Right atrium auricular region (tissue), 2 donors: Measurements from ENCODE around the gene KRI1. TPM values are rescaled to one million over a fixed set of nuclear protein-coding genes. Genes with fewer than 3 reads are reported as not detected.
A peak's percentile ranks its signal among the peaks of the same experiment; 100 is the strongest.

ENCODE experiments used
- DNase-seq: peaks from one replicate; pipeline ENCODE4 v3.0.0-alpha.2; 2019; ENCODE audit warnings: low spot score
- H3K27ac ChIP-seq, 2 donors: fragments of 200-600 bp; sonication (generic); 1 replicate in 1 of 2; 2 replicates in 1 of 2; pipeline ENCODE4 v1.5.1; 2016 to 2019
- H3K27me3 ChIP-seq, 2 donors: fragments of 200-600 bp; sonication (generic); one replicate each; pipeline versions ENCODE4 v1.5.1 to v1.6.0; 2017 to 2019
- H3K36me3 ChIP-seq: fragments of 200-600 bp; sonication (generic); one replicate; pipeline ENCODE4 v1.5.1; 2016
- H3K4me1 ChIP-seq, 2 donors: fragments of 200-600 bp; sonication (generic); one replicate each; pipeline versions ENCODE4 v1.5.1 to v1.6.0; 2017 to 2019
- H3K4me3 ChIP-seq, 2 donors: fragments of 200-600 bp; sonication (generic); 1 replicate in 1 of 2; 2 replicates in 1 of 2; pipeline ENCODE4 v1.5.1; 2017 to 2019; ENCODE audit warnings: mild to moderate bottlenecking in 1 of 2, moderate library complexity in 1 of 2
- H3K9me3 ChIP-seq, 2 donors: fragments of 200-600 bp; sonication (generic); one replicate each; pipeline ENCODE4 v1.5.1; 2019
- total RNA-seq, 2 donors: library from RNA; depleted of rRNA; stranded (reverse); fragments of >200 nt; gene quantifications; one replicate each; pipeline ENCODE4 v1.1.0, GENCODE V29; 2016
- TF ChIP-seq, protein P1 (sequence below), 2 donors: fragments of 200-600 bp; sonication (generic); IDR thresholded peaks; one replicate each; pipeline ENCODE4 v1.5.1; 2019; ENCODE audit warnings: antibody characterized with exemption in 2 of 2

Gene KRI1
- total RNA-seq, 2 donors from 2014 or later: 9.6 to 10.3 TPM

DNA sequence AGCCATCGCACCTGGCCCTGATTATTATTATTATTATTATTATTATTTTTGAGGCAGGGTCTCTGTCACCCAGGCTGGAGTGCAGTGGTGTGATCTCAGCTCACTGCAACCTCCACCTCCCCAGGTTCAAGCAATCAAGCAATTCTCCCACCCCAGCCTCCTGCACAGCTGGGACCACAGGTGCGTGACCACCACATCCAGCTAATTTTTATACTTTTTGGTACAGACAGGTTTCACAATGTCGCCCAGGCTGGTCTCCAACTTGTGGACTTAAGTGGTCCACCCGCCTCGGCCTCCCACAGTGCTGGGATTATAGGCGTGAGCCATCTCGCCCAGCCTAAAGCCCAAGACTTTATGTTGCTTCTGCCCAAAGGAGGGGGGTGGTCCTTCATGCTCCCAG, 27.3 kb upstream of the KRI1 start:
- H3K27ac ChIP-seq: peak overlapping the region in 1 of 2 donors; percentile 13
- H3K36me3 ChIP-seq: no peaks in the 10 kb centered on the region
- H3K27me3 ChIP-seq: no peaks in the 10 kb centered on the region
- H3K4me1 ChIP-seq: peaks cover 0 to 14% of the 10 kb centered on the region in 2 donors
- no peak for DNase-seq
- no peak overlapping the region for H3K4me3 ChIP-seq
- no peaks in the 10 kb centered on the region for H3K9me3 ChIP-seq
- TF ChIP-seq, protein P1, sequence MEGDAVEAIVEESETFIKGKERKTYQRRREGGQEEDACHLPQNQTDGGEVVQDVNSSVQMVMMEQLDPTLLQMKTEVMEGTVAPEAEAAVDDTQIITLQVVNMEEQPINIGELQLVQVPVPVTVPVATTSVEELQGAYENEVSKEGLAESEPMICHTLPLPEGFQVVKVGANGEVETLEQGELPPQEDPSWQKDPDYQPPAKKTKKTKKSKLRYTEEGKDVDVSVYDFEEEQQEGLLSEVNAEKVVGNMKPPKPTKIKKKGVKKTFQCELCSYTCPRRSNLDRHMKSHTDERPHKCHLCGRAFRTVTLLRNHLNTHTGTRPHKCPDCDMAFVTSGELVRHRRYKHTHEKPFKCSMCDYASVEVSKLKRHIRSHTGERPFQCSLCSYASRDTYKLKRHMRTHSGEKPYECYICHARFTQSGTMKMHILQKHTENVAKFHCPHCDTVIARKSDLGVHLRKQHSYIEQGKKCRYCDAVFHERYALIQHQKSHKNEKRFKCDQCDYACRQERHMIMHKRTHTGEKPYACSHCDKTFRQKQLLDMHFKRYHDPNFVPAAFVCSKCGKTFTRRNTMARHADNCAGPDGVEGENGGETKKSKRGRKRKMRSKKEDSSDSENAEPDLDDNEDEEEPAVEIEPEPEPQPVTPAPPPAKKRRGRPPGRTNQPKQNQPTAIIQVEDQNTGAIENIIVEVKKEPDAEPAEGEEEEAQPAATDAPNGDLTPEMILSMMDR (IDR thresholded peaks at IDR 0.05): no peak

DNA sequence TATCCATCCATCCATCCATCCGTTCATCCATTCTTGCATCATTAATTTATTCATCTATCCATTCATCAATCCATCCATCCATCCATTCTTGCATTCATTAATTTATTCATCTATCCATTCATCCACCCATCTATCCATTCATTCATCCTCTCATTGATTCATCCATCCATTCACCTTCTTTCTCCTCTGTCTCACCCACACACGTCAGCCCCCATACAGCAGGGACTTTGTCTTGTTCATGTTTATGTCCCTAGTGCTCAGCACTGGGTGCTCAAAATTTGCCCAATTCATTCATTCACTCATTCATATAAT, 22.0 kb upstream of the KRI1 start:
- TF ChIP-seq, protein P1 (IDR thresholded peaks at IDR 0.05): no peak

DNA sequence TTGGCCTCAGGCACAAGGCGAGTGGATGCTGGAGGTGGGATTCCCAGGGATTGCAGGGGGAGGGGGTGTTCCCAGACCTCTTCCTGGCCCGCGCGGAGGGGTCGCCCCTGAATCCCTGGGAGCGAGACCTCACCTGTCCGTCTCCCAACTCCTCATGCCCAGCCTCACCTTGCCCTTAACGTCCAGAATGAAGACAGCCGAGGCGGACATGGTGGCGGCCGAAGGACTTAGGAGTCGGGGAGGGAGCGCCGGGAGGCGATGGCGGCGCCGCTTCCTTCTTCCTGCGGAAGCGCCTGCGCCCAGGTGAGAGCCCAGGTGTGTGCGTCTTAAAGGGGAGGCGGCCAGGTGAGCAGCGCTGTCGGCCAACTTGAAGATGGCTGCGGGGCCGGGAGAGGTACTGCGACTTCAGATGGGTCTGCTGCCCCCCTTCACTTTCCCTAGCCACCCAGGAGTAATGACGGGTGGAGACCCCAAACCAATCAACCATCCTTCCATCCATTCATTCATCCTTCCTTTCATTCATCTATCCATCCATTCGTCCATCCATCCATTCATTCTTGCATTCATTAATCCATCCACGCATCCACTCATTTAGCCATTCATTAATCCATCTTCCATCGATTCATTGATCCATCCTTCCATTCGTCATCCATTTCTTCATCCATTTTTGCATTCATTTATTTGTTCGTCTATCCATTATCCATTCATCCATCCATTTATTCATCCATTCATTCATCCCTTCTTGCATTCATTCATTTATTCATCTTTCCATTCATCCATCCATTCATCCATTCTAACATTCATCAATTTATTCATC, 21.4 kb upstream of the KRI1 start, which contains the start of gene AP1M2:
AP1M2 (minus strand) TSS at position 291 of the 817 bp plus-strand sequence; CDS start at position 210, 81 bp downstream.
- no peak within 1 kb of the TSS for H3K4me3 ChIP-seq
- no peak for DNase-seq
- H3K27me3 ChIP-seq: peaks cover 0 to 4% of the 10 kb centered on the region in 2 donors
- no peaks in the 10 kb centered on the region for H3K9me3 ChIP-seq
- H3K4me1 ChIP-seq: no peaks in the 10 kb centered on the region
- H3K27ac ChIP-seq: no peak within 1 kb of the TSS
- TF ChIP-seq, protein P1 (IDR thresholded peaks at IDR 0.05): no peak
- H3K36me3 ChIP-seq: no peaks in the 10 kb centered on the region

More for the DNA sequence above, 22.0 kb upstream of the KRI1 start:
- no peaks in the 10 kb centered on the region for H3K9me3 ChIP-seq
- peaks cover 0 to 4% of the 10 kb centered on the region in 2 donors for H3K27me3 ChIP-seq
- no peaks in the 10 kb centered on the region for H3K36me3 ChIP-seq
- H3K4me1 ChIP-seq: no peaks in the 10 kb centered on the region
- no peak for DNase-seq
- no peak overlapping the region for H3K4me3 ChIP-seq
- no peak overlapping the region for H3K27ac ChIP-seq

DNA sequence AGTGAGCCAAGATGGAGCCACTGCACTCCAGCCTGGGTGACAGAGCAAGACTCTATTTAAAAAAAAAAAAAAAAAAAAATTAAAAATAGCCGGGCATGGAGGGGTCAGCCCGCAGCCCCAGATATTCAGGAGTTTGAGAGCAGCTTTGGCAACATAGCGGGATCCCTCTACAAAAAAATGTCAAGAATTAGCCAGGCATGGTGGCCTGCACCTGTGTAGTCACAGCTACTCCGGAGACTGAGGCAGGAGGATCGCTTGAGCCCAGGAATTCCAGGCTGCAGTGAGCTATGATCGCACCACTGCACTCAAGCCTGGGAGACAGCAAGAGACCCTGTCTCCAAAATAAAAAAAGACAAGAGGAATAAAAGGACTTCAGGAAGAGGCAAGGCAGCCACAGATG, 20.6 kb upstream of the KRI1 start:
- H3K36me3 ChIP-seq: no peaks in the 10 kb centered on the region
- no peak overlapping the region for H3K27ac ChIP-seq
- TF ChIP-seq, protein P1 (IDR thresholded peaks at IDR 0.05): no peak
- H3K4me1 ChIP-seq: peaks cover 0 to 1% of the 10 kb centered on the region in 2 donors
- no peaks in the 10 kb centered on the region for H3K9me3 ChIP-seq
- no peak overlapping the region for H3K4me3 ChIP-seq
- peaks cover 0 to 4% of the 10 kb centered on the region in 2 donors for H3K27me3 ChIP-seq
- DNase-seq: no peak

DNA sequence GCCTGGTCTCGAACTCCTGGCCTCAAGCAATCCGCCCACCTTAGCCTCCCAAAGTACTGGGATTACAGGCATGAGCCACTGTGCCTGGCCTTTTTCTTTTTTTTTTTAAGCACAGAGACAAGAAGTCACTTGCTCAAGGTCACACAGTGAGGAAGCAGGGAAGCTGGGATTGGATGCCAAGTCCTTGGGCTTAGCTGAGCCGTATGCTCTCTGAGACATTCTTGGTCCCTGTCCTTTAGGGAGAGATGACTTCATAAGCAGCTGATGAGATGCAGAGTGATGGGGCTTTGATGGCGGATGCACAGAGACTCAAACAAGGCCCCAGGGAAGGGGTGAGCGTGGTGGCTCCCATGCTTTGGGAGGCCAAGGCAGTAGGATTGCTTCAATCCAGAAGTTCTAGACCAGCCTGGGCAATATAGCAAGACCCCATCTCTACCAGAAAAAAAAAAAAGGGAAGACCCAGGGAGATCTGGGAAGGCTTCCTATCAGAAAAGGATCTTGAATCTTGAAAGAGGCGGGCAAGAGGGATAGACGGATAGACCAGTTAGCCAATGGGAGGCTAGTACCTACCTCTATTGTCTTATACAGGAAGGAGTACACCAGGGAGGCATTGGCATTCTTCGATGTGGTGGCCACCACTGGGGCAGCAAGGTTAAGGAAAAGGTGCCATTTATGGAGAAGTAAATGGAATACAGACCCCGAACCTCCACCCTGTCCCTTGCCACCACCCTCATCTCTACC, 17.4 kb upstream of the KRI1 start:
- no peak for DNase-seq
- H3K27ac ChIP-seq: no peak overlapping the region
- no peak overlapping the region for H3K4me3 ChIP-seq
- no peaks in the 10 kb centered on the region for H3K9me3 ChIP-seq
- H3K36me3 ChIP-seq: no peaks in the 10 kb centered on the region
- peaks cover 0 to 6% of the 10 kb centered on the region in 2 donors for H3K4me1 ChIP-seq
- TF ChIP-seq, protein P1 (IDR thresholded peaks at IDR 0.05): no peak
- H3K27me3 ChIP-seq: peaks cover 0 to 4% of the 10 kb centered on the region in 2 donors
